GM19452 (cell line): Measurements from ENCODE around the gene GLT6D1.
"Not testable (repeated sequence)": the region's sequence is repeated elsewhere in the genome, so short reads cannot be mapped to it uniquely, and the experiment has no call there.

Experiments
- ATAC-seq: cut with Tn5 transposase; IDR thresholded peaks from one replicate; pipeline ENCODE4 v1.9.1; 2021; ENCODE audit not compliant: unreplicated experiment

Gene GLT6D1

GRCh38 chr9:135639196-135639595 is at the start of gene GLT6D1:
GLT6D1 (minus strand) TSS chr9:135639540; CDS start chr9:135639187, 353 bp downstream.
- no peak for ATAC-seq

GRCh38 chr9:135689011-135689410 is 49.7 kb upstream of the GLT6D1 start:
- no peak for ATAC-seq

- no peak for ATAC-seq
Measured at GRCh38 chr9:135687216-135687615, 47.9 kb upstream of the GLT6D1 start.

- no peak for ATAC-seq
Measured at GRCh38 chr9:135684691-135685090, 45.4 kb upstream of the GLT6D1 start.

DNA sequence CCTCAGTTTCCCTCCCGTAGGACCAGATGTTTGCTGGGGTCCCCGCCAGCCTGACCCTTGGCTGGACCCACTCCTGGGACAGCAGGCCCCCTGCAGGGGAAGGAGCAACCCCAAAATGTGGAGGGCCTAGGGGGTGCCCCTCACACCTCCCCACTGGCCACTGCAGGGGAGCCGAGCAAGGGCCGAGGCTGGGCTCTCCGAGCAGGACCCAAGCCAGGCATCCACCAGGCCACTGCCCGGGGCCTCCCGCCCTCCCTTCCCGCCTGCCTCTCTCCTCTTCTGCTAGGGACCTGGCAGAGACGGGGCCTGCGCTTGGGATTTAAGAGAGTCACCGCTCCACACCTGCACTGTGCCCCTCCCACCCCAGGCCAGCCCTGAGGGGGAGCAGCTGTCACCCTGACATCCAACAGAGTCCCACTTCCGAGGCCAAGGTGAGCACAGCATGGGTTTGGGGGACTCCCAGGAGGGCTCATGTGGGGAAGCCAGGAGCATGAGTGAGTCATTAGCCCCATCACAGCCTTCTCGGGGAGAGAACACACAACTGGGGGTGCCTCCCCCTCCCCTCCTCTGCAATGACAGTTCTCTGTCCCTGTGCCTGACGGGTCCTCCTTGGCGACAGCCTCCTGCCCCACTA is 44.2 kb upstream of the GLT6D1 start:
- ATAC-seq = no peak

DNA sequence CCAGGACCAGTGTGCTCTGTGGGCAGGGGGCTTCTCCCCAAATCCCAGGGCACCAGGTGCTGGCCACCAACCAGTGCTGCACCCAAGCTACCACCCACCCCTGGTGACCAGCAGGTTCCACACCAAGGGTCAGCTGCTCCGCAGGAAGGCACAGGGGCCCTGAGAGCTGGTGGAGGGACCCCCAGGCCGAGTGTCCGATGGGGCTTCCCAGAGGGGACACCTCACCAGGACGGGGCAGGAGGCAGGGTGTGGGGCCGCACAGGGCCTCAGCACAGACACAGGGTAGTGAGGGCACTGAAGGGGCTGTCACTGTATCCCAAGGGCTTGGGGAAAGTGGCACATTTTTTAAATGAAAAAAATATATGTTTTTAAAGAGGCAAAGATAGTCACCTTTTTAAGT is 41.8 kb upstream of the GLT6D1 start:
- no peak for ATAC-seq

DNA sequence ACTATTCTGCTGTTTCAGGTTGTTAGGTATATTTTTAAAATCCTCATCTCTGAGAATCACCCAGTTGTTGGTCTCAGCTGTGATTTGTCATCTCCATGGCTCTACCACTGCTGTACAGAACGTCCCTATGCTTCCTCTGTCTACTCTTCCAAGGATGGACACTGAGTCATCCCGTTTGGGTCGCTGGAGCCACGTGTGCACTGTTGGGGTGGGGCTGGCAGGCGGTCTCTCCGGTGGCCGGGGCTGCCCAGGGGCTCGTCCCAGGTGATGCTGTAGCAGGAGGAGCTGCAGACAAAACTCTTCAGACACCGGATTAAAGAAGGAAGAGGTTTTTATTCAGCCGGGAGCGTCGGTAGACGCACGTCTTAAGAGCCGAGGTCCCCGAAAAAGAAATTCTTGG is 40.7 kb upstream of the GLT6D1 start:
- ATAC-seq = no peak

DNA sequence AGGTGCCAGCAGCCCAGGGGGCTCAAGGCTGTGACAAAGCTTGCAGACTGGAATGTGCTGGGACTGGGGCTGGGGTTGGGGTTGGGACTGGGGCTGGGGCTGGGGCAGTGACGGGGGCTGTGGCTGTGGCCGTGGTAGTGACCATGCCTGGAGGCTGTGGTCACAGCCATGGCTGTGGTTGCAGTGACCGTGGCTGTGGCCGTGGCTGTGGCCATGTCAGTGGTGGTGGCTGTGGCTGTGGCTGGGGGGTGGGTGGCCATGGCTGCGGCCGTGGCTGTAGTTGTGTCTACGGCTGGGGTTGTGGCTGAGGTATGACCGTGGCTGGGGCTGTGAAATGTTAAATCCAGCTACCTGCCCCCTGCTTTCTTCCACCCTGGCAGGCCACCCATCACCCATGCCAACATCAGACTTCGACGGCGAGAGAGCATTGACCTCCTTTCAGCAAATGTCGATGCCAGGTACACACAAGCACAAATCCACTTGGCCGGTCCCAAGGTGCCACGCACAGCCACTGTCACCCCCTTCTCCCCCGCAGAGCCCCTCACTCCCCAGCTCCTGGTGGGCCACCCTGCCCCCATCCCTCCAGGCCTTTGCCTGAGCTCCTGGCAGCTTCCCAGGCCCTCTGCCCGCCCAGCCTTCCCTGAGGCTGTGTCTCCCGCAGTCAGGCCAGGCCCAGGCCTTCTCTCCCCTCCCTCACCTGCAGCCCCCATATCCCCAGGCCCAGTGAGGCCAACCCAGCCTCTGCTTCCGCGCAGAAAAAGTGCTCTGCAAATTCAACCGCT is 39.1 kb upstream of the GLT6D1 start:
- no peak for ATAC-seq

- no peak for ATAC-seq
Measured at GRCh38 chr9:135677641-135678168, 38.4 kb upstream of the GLT6D1 start.

- no peak for ATAC-seq
Measured at GRCh38 chr9:135676891-135677290, 37.6 kb upstream of the GLT6D1 start.

GRCh38 chr9:135674977-135675376 is 35.6 kb upstream of the GLT6D1 start:
- no peak for ATAC-seq

DNA sequence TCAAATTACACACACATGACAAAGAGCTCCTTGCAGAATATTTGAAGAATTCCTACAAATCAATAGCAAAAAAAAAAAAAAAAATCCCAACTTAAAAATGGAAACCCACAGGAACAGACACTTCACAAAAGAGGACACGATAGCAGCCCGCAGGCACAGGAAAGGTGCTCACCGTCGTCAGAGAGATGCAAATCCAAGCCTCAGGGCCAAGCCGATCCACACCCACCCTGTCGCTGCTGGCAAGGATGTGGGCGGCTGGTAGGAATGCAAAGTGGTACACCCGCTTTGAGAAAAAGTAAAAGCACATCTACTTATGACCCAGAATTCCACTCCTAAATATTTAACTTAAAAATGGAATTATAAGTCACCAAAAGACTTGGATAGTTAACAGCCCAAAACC is 34.6 kb upstream of the GLT6D1 start:
- no peak for ATAC-seq

DNA sequence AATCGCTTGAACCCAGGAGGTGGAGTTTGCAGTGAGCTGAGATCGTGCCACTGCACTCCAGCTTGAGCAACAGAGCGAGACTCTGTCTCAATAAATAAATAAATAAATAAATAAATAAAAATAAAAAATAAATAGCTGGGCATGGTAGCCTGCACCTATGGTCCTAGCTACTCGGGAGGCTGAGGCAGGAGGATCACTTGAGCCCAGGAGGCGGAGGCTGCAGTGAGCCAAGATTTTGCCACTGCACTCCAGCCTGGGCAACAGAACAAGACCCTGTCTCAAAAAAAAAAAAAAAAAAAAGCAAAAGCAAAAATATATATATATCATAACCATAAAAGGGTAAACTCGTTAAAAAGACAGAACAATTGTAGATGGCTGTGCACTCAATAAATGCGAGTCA is 33.4 kb upstream of the GLT6D1 start:
- ATAC-seq = not testable (repeated sequence)

DNA sequence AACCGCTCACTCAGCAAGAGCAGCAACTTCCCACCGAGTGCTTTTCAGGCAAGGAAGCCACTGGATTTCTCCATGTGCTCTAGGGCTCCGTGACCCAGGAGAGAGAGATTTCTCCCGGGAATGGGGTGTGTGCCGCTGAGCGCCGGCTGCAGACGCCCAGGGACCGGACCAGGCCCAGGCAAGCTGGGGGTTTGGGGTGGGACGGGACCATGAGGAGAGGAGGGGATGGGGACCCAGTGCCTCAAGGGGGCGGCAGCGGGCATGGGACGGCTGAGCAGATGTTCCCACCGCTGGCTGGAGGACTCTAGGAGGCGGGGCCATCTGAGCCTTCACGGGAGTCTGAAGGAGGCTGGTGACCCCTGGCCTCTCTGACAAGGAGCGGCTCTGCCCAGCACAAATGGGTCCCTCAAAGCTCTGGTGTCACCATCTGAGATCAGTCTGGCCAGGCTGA is 32.3 kb upstream of the GLT6D1 start:
- ATAC-seq = no peak

DNA sequence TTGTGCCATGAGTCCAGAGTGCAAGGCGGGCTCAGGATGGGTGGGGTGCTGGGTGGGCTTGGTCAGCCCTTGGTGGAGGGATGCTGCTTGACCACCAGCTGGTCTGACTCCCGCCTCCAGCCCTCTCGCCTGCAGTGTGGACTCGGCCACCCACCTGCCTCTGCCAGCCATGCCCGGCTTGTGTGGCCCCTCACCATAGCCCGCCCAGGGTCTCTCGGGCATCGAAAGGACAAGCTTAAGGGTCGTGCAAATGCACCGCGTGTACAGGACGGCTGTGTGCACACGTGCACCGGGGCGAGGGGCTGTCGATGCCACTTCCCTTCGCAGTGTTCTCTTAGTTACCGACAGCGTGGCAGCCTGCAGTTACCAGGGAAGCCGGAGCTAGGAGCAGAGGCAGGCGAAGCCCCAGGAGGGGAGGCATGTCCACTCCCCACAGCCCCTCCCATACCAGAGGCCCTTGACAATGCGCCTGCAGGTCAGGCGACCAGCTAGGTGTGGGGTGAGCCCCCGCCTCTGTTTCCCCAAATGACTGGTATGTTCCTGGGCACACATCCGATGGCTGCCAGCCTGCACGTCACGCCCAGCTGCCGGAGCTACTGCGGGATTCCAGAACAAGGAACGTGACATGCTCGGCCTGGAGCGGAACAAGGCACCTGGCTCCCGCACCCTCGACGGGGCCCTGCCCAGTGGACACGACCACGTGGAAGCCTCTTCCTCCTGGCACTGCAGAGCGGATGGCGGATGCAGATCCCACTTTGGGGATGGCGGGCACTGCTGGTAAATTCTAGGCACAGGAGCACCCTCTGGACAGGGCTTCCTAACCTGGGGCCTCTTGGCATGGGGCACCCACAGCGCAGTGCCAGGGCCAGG is 31.6 kb upstream of the GLT6D1 start:
- ATAC-seq = no peak

- ATAC-seq = no peak
Measured at GRCh38 chr9:135669616-135670285, 30.4 kb upstream of the GLT6D1 start.

- ATAC-seq = not testable (repeated sequence)
Measured at GRCh38 chr9:135669018-135669417, 29.7 kb upstream of the GLT6D1 start.

DNA sequence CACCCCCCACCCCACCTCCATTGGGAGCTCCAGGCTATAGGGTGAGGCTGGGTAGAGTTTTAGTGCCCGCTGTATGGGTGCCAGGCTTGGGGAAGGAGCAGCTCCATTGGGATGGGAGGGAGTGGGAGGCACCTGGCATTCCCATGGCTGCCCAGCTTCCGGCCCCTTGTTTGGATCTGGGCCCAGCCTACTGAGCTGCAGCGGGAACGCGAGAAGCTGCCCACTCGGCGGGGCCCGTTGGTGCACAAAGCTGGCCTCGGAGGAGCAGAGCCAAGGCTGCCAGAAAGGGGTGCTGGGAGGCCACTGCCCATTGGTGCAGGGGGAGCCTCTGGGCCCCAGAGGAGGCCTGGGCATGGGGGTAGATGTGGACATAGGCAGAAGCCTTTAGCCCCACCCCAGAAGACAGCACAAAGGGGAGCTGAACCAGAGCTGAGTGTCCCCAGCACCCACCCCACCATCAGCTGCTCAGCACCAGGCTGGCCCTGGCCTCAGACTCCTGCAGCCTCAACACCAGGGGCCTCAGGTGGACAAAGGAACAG is 28.2 kb upstream of the GLT6D1 start:
- ATAC-seq = no peak

DNA sequence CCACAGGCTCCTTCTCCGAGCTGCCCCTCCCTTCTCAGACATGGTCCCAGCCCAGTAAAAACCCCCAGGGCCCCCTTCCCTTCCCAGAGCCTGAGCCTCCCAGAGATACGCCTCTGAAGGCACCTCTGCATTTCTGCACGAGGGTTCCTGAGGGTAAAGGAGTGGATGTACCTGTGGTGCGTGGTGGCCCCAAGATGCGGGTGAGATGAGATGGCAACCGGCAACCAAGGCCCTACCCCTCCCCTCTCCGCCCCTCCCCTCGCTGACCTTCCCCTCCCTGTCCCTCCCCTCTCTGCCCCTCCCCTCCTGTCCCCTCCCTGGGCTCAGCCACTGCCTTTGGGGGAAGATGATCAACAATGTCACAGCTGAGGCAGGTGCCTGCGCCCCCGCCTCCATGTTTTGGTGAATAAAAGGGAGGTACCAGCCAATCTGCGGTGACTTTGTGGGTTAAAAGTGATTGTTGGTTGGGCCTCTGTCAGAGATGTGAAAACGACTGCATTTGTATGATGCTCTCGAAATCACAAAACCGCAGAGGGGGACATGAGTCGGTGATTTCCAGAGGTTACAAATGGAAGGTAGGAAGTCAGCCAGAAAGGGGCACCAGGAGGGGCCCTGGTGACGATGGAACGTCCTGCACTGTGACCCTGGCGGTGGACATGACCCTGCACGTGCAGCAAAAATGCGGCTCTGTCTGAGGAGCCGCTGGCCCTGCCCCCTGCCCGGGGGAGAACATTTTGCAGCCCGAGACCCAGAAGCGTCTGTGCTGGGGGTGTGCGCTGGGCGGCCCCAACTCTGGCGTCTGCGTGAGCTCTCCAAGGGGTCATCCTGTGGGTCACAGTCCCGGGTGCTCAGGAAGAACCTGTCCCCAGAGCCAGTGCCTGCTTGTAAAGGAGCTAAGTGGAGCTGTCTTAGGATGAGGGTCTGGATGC is 27.5 kb upstream of the GLT6D1 start:
- no peak for ATAC-seq
